Stimulated activated naive CD8-positive, alpha-beta T cell treated with anti-CD3 and anti-CD28 coated beads, Interleukin-15, Interleukin-2, amounts not matched to agents 100 U/mL and 50 U/mL, for 24 hours (primary cell): Measurements from ENCODE around the gene YAP1.

Experiments used
- ATAC-seq: fragments of 150-1000 bp; cut with Tn5 transposase; one replicate; pipeline ENCODE4 v1.10.0; 2021
- DNase-seq: peaks from one replicate; pipeline ENCODE4 v3.0.0; 2021

The YAP1 gene

DNA sequence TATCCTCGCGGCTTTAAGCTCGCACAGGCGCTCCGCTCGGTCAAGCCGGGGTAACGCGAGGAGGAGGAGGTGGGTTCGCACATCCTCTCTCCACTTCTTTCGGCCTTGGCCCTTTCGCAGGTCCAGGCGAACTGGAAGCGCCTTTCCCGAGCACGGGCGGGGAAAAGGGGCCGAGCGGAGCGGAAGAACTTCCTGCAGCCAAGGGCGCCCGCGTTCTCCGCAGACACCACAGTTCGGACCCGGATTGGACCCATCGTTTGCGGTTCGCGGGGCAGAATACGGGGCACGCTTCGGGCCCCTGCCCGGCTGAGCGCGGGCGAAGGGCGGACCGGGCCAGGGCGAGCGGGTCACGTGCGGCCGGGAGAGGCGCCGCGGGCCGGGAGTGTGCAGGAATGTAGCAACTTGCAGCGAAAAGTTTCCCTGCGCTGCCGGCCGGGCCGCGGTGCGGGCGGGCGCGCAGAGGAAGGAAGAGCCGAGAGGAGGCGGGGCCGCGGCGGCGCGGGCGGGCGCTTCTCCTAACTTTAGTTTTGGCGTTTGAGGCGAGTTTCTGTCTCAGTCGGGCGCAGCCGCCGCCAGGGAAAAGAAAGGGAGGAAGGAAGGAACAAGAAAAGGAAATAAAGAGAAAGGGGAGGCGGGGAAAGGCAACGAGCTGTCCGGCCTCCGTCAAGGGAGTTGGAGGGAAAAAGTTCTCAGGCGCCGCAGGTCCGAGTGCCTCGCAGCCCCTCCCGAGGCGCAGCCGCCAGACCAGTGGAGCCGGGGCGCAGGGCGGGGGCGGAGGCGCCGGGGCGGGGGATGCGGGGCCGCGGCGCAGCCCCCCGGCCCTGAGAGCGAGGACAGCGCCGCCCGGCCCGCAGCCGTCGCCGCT lies at the start of gene YAP1:
Gene YAP1 (plus strand): TSS at position 552 of the 865 bp plus-strand sequence. CDS start 402 bp downstream, outside the sequence.
- ATAC-seq, result peak; percentile 60

DNA sequence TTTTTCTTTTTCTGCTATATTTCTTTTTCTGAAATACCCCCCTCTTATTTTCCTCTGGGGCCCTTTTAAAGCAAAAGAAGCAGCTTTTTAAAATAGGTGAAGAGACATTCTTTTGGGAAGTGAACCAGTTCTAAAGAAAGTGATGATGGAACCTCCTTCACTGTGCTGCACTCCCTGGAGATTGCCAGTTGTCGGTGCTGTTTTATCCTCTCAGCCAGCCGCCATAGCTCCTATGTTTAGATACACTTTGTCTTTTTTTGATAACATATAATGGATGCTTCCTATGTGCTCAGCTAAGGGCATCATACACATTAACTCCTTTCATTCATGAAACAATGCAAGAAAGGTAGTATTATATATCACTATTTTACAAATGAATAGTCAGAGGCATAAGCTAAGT lies 49.0 kb upstream of the YAP1 start:
- DNase-seq, result no peak
- no peak for ATAC-seq

More for the DNA sequence above, at the start of gene YAP1:
- peak; percentile 75 for DNase-seq

DNA sequence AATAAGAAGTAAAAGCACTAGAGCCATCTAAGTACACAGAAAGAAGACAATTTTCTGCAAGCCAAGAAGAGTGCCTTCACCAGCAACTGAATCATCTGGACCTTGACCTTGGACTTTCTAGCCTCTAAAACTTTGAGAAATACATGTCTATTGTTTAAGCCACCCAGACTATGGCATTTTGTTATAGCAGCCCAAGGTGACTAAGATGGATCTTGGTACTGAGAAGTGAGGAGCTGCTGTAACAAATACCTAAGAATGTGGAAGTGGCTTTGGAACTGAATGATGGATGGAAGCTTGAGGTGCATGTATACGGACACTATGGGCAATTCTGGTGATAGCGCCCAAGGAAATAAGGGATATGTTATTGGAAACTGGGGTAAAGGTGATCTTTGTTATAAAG lies 48.1 kb upstream of the YAP1 start:
- DNase-seq, result no peak
- ATAC-seq, result no peak

DNA sequence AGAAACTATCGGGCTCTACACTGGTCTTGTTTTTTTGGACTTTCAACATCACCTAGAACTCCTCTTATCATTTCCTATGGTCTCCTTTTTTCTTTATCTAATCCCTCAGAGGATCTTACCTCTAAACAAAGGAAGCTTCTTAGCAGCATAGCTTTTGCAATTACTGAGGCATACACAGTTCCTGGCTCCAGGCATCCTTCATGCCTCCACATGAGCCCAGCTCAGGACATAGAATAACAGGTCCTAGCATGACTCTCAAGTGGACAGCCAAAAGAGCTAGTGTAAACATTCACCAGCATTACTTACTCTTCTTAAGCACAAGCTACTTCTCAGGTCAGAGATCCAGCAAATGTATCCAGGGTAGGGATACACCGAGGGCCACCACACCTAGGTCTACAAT lies 45.9 kb upstream of the YAP1 start:
- no peak for ATAC-seq
- DNase-seq, result no peak

DNA sequence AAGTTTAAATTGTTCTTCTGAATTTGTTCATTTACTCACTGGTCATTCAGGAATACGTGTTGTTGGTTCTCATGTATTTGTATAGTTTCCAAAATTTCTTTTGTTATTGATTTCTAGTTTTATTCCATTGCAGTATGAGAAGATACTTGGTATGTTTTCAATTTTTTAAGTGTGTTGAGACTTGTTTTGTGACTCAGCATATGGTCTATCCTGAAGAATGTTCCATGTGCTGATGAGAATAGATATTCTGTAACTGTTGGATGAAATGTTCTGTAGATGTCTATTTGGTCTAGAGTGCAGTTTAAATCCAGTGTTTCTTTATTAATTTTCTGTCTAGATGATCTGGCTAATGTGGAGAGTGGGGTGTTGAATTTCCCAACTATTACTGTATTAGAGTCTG lies 39.5 kb upstream of the YAP1 start:
- ATAC-seq (no peak), DNase-seq (no peak)

DNA sequence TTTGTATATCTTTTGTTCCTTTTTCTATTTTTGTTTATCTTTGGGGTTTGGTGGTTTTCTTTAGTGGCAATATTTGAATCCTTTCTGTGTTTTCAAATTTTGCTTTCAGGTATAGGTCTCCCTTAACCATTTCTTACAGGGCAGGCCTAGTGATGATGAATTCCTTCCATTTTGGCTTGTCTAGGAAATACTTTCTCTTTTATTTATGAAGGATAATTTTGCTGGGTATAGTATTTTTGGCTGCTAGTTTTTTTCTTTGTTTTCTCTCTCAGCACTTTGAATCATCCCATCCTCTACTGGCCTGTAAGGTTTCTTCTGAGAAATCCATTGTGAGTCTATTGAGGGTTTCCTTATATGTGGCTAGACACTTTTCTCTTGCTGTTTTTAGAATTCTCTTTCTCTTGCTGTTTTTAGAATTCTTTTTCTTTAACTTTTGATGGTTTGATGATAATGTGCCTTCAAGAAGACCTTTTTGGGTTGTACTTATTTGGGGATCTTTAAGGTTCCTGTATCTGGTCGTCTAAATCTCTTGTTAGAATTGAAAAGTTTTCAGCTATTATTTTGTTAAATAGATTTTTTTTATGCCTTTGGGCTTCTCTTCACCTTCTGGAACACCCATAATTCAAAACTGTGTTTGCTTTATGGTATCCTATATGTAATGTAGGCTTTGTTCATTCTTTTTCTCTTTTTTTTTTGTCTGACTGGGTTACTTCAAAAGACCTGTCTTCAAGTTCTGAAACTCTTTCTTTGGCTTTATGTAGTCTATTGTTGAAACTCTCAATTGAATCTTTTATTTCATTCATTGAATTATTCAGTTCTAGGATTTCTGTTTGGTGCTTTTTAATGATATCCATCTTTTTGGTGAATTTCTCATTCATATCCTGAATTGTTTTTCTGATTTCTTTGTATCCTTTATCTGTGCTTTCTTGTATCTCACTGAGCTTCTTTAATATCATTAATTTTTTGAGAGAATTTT lies 38.5 kb upstream of the YAP1 start:
- ATAC-seq (no peak), DNase-seq (no peak)

DNA sequence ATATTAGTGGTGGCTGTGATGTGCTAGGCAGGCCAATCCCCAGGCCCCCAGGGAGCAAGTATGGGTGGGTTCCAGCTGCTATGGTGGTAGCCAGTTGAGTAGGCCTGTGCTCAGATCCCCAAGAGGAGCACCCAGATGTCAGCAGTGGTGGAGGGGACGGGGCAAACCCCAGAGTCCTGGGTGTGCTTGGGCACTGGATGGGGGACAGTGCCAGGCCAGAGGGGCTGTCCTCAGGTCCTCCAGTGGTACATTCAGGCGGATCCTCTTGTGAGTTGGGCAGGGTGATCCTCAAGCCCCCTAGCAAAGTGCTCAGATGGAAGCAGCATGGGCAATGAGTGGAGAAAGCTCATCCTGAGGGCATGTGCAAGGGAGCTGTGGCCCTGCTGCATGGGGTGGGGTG lies 37.0 kb upstream of the YAP1 start:
- ATAC-seq (no peak), DNase-seq (no peak)

DNA sequence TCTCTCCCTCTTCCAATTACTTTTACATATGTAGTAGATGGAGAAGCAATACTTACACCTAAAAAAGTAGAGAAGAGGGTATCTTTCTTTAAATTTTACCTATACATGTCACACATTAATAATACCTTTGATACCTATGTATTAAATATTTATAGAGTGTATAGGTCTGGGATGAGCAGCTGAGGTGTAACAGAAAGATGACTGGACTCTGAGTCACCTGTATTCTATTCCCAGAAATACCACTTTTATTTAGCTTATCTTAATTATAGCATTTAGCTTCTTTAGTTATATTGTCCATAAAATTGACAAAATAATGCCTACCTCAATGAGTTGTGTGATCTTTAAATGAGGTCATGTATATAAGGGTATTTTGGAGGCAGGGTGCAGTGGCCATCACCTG lies 30.6 kb upstream of the YAP1 start:
- DNase-seq (no peak), ATAC-seq (no peak)

DNA sequence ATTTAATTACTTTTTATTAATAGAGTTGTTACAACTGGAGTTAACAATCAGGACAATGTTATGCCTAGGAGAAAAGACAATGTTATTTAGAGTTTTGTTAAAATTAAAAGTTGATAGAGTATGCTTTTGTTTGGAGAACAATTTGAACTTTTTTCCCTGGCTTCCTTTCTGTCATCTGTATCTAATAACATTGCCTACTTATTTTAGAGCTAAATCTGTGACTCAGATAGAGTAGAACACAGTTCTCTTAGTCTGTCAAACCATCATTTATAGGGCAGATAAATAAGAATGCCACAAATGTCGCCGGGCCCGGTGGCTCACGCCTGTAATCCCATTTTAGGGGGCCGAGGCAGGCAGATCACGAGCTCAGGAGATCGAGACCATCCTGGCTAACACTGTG lies 28.9 kb upstream of the YAP1 start:
- DNase-seq, result no peak
- no peak for ATAC-seq

DNA sequence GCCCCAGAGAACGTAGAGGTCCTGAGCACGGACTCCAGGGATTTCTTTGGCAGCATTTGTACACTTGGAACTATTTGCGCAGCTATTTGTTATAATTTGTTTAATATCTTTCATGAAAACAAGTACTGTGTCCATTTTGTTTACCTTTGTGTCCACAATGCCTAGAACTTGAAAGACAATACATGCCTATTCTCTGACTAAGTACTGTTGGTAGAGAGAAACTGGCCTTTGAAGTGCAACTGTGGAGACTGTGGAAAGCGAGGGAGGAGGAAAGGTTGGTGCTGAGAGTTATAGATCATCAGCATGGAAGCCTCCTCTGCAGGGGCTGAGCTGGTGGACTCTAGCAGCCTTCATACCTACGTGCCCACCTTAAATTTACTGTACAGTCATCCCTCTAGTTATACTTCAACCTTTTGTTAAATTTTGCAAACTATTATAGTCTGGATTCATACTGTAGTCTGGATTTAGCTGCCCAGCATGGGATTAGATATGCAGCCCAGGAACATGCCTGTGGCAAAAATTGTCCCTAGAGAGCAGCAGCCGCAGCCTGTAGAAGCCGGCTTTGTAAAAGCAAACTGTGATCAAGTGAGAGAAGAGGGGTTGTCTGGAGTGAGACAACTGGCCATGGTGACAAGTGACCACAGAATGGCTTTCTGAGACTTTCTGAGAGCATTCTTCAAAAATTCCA lies 24.2 kb upstream of the YAP1 start:
- ATAC-seq (no peak), DNase-seq (no peak)

DNA sequence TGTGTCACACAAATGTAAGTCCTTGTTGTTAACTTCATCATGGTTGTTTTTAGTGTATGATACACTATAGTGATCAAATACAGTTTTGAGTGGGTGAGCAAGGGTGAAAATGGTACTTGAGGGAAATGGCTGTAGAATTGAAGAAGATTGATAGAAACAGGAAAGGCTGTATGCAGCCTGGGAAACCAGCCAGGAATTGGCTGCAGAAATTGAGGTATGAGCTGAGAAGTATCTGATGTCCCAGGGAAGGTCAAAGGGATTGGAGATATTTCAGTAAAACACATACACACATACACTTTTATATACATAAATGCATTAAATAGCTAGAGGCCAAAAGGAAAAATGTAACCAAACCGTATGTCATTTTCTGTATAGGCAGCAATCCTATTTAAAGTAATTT lies 13.1 kb upstream of the YAP1 start:
- ATAC-seq, result no peak
- DNase-seq, result no peak

DNA sequence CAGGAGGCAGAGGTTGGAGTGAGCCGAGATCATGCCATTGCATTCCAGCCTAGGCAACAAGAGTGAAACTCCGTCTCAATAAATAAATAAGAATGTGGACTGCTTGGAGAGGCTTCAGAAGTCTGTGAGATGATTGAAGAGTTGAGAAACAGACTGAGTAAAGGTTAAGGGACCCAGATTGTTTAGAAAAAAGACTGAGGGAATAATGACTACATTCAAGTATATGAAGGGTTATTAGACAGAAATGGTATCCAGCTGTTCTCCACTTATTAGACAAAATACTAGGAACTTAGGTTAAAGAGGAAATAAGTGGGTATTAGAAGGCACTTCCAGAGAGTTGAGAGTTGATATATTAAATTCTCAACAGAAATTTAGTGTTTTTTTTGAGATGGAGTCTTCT lies 10.5 kb upstream of the YAP1 start:
- no peak for DNase-seq
- ATAC-seq, result no peak

DNA sequence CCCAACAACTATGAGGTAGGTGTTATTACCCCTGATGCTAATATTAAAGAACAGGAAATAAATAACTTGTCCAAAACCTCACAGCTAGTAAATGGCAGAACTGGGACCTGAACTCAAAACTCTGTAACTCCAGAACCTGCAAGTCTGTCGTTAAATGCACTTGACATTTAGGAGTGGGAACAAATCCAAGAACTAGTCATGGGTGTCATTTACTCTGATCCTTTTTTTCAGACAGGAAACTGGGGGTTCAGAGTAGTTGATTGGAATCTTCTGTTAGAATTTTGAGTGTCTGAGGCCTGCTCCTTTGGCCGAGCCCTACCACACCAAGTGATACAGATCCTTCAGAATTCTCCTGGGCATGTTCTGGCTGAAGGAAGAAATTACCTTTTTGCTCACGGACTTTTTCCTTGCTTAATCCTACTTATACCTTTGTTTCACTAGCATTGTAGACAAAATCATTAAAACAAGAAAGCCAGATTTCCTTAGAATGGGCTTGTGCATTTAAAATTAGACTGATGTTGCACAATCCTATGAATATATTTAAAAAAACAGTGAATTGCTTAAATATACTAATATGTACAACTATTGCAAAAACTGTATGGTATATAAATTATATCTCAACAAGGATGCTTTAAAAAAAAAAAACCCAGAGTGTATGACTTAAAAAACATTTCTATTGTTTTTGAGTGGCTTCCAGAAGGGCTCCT lies 1.4 kb upstream of the YAP1 start:
- DNase-seq (no peak), ATAC-seq (no peak)

DNA sequence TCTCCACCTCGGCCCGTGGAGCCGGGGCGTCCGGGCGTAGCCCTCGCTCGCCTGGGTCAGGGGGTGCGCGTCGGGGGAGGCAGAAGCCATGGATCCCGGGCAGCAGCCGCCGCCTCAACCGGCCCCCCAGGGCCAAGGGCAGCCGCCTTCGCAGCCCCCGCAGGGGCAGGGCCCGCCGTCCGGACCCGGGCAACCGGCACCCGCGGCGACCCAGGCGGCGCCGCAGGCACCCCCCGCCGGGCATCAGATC lies 439 bp downstream of the YAP1 start:
- DNase-seq (no peak), ATAC-seq (peak; percentile 25)

DNA sequence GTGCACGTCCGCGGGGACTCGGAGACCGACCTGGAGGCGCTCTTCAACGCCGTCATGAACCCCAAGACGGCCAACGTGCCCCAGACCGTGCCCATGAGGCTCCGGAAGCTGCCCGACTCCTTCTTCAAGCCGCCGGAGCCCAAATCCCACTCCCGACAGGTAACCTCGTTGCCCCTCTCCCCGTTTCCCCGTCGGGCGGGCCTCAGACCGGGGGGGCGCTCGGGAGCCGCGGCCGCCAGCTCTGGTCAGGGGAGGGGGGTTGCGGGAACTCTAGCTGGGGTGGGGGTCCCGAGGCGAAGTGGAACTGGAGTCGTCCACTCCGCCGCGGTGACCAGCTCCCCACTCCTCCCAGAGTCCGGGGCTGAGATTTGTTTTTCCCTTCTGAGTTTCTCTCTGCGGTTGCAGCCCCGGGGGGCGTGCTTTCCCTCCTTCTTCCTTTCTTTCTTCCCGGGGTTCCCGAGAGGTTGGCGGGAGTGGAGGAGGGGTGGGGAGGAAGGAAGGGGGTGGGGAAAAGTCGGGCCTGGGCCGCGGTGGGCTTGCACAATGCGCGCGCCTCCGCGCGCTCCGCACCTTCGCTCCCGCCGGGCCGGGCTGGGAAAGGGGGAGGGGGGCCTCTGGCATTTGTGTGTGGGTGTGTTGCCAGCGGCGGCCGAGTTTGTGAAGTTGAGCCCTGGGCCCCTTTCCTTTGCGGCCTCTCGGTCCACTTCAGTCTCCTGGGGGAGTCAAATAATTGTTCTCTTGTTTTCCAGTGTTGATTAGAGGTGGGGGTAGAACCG lies 952 bp downstream of the YAP1 start:
- DNase-seq (peak; percentile 11), ATAC-seq (peak; percentile 28)

DNA sequence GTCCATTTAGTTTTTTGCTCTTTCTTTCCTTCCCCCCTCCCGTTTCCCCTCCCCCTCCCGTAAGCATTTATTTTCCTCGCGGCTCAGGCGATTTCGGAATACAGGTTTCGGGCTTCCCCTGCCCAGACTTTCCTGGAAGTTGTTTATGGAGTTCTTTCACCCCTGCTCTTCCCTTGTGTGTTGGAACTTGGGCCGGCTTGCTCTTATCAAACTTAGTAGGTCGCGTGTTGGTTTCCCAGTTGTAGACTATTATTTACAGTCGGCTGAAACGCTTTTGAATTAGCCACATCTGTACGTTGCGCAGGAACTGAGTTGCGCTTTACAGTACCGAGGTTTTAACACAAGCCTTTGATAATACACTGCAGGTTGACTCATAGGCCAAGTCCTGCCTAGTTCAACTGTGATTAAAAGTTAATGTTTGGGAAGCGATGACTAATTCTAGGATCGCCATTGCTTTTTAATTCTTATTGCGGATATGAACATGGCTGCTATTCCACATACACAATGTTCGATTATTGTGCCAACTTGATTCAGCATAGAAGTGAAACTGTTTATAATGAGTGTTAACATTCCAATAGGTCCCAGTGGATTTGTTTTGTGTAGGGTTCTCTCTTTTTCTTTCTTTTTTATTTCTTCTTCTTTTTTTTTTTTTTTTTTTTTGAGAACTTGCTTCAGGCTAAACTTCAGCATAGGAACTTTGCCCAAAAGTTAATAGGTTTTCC lies 1.7 kb downstream of the YAP1 start:
- peak; percentile 74 for ATAC-seq

DNA sequence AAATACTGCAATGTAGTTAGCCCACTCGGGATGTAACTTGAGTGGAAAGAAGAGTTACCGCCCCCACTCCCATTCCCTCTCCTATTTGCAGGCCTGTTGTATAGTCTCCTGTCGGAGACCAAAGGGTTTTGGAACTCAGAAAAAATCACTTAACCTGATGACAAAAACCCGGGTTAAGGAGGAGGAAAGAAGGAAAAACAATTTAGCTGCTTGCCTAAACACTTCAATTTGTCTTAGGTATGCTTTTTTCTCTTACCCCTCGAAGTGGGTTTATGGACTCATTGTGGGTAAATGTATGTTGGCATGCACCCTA lies 2.2 kb downstream of the YAP1 start:
- DNase-seq (no peak), ATAC-seq (no peak)

More for the DNA sequence above, 1.7 kb downstream of the YAP1 start:
- peak; percentile 6 for DNase-seq

DNA sequence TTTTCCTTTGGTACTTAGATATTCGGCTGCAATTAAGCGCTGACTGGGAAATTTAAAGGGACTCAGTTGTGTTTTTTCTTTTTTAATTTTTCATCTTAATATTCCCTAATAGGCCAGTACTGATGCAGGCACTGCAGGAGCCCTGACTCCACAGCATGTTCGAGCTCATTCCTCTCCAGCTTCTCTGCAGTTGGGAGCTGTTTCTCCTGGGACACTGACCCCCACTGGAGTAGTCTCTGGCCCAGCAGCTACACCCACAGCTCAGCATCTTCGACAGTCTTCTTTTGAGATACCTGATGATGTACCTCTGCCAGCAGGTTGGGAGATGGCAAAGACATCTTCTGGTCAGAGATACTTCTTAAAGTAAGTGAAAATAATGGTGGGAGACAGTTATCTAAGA lies 3.8 kb downstream of the YAP1 start:
- DNase-seq, result no peak
- ATAC-seq, result no peak

DNA sequence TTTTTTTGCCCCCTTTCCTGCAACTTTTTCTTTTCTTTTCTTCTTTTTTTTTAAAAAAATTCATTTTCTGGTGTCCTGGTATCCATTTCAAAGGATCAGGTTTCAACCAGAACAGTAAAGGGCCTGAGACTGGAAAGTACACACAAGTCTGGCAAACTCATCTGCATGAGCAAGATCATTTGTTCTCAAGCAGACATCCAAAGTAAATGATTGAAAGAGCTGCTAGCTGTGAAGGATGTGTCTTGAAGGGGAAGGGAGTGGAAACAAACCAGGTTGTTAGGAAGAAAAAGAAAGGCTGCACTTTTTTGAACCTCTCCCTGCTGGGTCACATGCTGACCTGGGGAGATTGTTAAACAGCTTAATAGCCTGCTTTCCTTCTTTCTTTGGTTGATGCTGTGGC lies 5.3 kb downstream of the YAP1 start:
- no peak for ATAC-seq
- DNase-seq, result no peak

DNA sequence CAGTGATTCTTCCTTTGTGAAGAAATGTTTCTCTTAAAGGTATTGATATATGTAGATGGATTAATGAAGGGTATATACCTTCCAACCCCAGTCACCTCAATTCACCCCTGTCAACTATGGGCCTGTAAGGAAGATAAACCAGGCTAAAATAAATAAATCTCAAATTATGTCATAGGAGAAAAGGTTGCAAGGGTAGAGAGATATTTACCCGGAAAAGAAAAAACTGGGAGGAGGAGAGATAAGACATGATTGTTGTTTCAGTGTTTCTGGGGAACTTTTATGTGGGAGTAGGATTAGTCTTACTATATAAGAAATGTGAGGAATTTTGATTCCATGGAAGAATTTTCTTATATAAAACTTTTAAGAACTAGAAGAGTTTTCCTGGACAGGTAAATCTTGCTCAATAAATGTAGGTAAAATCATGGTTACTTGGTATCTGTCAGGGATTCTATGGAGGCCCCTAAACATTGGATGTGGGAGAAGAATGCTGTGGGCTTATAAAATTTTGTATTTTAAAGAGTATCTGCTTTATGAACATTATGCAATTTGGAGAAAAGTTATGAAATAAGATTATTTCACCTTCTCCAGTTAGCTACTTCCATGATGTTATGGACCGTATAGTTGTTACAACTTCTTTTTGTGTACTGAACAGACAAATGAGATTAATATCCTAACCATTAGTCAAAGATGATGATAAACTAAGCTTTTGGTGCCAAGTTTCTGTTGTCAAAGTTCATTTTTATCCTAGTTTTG lies 6.4 kb downstream of the YAP1 start:
- ATAC-seq (no peak), DNase-seq (no peak)
